Stomach (tissue), 4 donors: ENCODE measurements around the gene HS6ST3.

Experiments used
- EP300 ChIP-seq: sonication (generic); formaldehyde crosslinking; IDR thresholded peaks from one replicate; pipeline ENCODE4 v1.6.1; 2017; ENCODE audit warnings: antibody characterized with exemption
- POLR2A ChIP-seq, 4 donors: fragments of 450-650 bp; IDR thresholded peaks; one replicate each; pipeline ENCODE4 v1.6.1; 2016; ENCODE audit warnings: antibody characterized with exemption in 4 of 4, control low read depth in 2 of 4, mild to moderate bottlenecking in 1 of 4, moderate library complexity in 1 of 4
- POLR2AphosphoS5 ChIP-seq, 3 donors: sonication (generic); formaldehyde crosslinking; IDR thresholded peaks; one replicate each; pipeline ENCODE4 v1.6.1; 2016; ENCODE audit warnings: antibody characterized with exemption in 3 of 3
- TF ChIP-seq, protein P1 (sequence below), 7 experiments: fragments of 450-650 bp in 4 of 7; fragments of 200-600 bp in 3 of 7; sonication (generic) in 3 of 7; IDR thresholded peaks; one replicate each; pipeline ENCODE4 v1.5.1; 2016 to 2019; ENCODE audit warnings: antibody characterized with exemption in 7 of 7, control low read depth in 2 of 7, mild to moderate bottlenecking in 1 of 7

DNA sequence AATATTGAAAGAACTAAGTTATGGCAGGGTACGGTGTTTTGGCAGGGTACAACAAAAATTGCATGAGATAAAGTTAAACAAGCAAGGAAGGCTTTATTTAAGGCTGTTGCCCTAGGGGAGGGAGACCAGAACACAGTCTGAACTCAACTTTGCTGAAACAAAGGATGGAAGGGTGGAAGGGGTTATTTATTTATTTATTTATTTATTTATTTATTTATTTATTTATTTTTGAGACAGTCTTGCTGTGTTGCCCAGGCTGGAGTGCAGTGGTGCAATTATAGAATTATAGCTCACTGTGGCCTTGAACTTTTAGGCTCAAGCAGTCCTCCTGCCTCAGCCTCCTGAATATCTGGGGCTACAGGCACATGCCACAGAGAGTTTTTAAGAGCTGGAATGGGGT, 75.9 kb downstream of the HS6ST3 start:
- TF ChIP-seq POLR2A (IDR thresholded peaks at IDR 0.05) (no peak), EP300 (no peak), POLR2AphosphoS5 (IDR thresholded peaks at IDR 0.05) (no peak)
- TF ChIP-seq, protein P1, sequence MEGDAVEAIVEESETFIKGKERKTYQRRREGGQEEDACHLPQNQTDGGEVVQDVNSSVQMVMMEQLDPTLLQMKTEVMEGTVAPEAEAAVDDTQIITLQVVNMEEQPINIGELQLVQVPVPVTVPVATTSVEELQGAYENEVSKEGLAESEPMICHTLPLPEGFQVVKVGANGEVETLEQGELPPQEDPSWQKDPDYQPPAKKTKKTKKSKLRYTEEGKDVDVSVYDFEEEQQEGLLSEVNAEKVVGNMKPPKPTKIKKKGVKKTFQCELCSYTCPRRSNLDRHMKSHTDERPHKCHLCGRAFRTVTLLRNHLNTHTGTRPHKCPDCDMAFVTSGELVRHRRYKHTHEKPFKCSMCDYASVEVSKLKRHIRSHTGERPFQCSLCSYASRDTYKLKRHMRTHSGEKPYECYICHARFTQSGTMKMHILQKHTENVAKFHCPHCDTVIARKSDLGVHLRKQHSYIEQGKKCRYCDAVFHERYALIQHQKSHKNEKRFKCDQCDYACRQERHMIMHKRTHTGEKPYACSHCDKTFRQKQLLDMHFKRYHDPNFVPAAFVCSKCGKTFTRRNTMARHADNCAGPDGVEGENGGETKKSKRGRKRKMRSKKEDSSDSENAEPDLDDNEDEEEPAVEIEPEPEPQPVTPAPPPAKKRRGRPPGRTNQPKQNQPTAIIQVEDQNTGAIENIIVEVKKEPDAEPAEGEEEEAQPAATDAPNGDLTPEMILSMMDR (IDR thresholded peaks at IDR 0.05), result no peak
